GM13977 (cell line): ENCODE measurements around the gene MLLT3.

Experiments
- DNase-seq: peaks from one replicate; pipeline ENCODE4 v3.0.0; 2012; ENCODE audit warnings: low spot score
- CTCF ChIP-seq: IDR thresholded peaks from 2 replicates; pipeline ENCODE4 v1.5.1; 2012; ENCODE audit warnings: mild to moderate bottlenecking, control low read depth; ENCODE audit not compliant: insufficient read depth; ENCODE audit errors: extremely low read depth, missing control alignments
- in situ Hi-C: fragments of 300-500 bp; cut with MboI; formaldehyde crosslinking; loops from one replicate; pipeline ENCODE4 v1.12.0; 2022; ENCODE audit warnings: low sequenced_read_pairs, low pct_unique_long_range_greater_than_20kb, mixed read lengths, inconsistent platforms; ENCODE audit not compliant: unreplicated experiment

Gene MLLT3

GRCh38 chr9:20408513-20408912, 213.8 kb downstream of the MLLT3 start:
- DNase-seq = no peak
- in situ Hi-C loops = no loop called here
- TF ChIP-seq CTCF = no peak

- no peak for TF ChIP-seq CTCF
- in situ Hi-C loops = no loop called here
- no peak for DNase-seq
Measured at GRCh38 chr9:20407013-20407412, 215.3 kb downstream of the MLLT3 start.

- in situ Hi-C loops = no loop called here
- TF ChIP-seq CTCF = no peak
- DNase-seq = no peak
Measured at GRCh38 chr9:20406344-20406743, 216.0 kb downstream of the MLLT3 start.

- no peak for DNase-seq
- no peak for TF ChIP-seq CTCF
- in situ Hi-C loops = no loop called here
Measured at GRCh38 chr9:20405616-20406015, 216.7 kb downstream of the MLLT3 start.

- DNase-seq = no peak
- TF ChIP-seq CTCF = no peak
- in situ Hi-C loops = no loop called here
Measured at GRCh38 chr9:20405078-20405477, 217.2 kb downstream of the MLLT3 start.

- no peak for TF ChIP-seq CTCF
- no peak for DNase-seq
- in situ Hi-C loops = no loop called here
Measured at GRCh38 chr9:20404192-20404813, 218.0 kb downstream of the MLLT3 start.
